ENCODE data around the gene SLC22A25. TPM values are rescaled to one million over a fixed set of nuclear protein-coding genes. Genes with fewer than 3 reads are reported as not detected.

The SLC22A25 gene
- total RNA-seq, 1 donor from 2014 or later: 0.98 TPM

- peaks cover 4% of the 10 kb centered on the region for H3K4me1 ChIP-seq
- H3K36me3 ChIP-seq: no peaks in the 10 kb centered on the region
- TF ChIP-seq CTCF (IDR thresholded peaks at IDR 0.05): no peak
- no peak for TF ChIP-seq POLR2A (IDR thresholded peaks at IDR 0.05)
- TF ChIP-seq POLR2AphosphoS5 (IDR thresholded peaks at IDR 0.05; ENCODE audit: insufficient read depth in 1 of 2, low read depth in 1 of 2): no peak
- H3K27ac ChIP-seq: no peak overlapping the region
- no peaks in the 10 kb centered on the region for H3K9me3 ChIP-seq
- intact Hi-C loops (cut with DNase I): loop anchor here (5.0 kb wide), 1 partner anchor 490 kb away; no protein-coding TSS in a partner anchor
- H3K27me3 ChIP-seq: no peaks in the 10 kb centered on the region
- H3K4me3 ChIP-seq: no peak overlapping the region
- no peak for DNase-seq (ENCODE audit: extremely low spot score in 2 of 2)
Measured at GRCh38 chr11:63242089-63242781, 1.2 kb downstream of the SLC22A25 start.

- Histone ChIP-seq H3K4me1 (peaks cover 4% of the 10 kb centered on the region), H3K36me3 (no peaks in the 10 kb centered on the region), H3K27ac (no peak overlapping the region), H3K4me3 (no peak overlapping the region), H3K27me3 (no peaks in the 10 kb centered on the region), H3K9me3 (no peaks in the 10 kb centered on the region)
- TF ChIP-seq POLR2AphosphoS5 (IDR thresholded peaks at IDR 0.05; ENCODE audit: insufficient read depth in 1 of 2, low read depth in 1 of 2) (peak in 1 of 2 donors; percentile 64), POLR2A (IDR thresholded peaks at IDR 0.05) (no peak), CTCF (IDR thresholded peaks at IDR 0.05) (no peak)
- intact Hi-C loops (cut with DNase I): loop anchor here (5.0 kb wide), 1 partner anchor 491 kb away; no protein-coding TSS in a partner anchor
- DNase-seq (ENCODE audit: extremely low spot score in 2 of 2): no peak
Measured at GRCh38 chr11:63240791-63241379, 2.5 kb downstream of the SLC22A25 start.

GRCh38 chr11:63240098-63240497, 3.3 kb downstream of the SLC22A25 start:
- intact Hi-C loops (cut with DNase I): loop anchor here (5.0 kb wide), 1 partner anchor 492 kb away; no protein-coding TSS in a partner anchor
- Histone ChIP-seq H3K27ac (no peak overlapping the region), H3K9me3 (no peaks in the 10 kb centered on the region), H3K4me1 (peaks cover 4% of the 10 kb centered on the region), H3K4me3 (no peak overlapping the region), H3K27me3 (no peaks in the 10 kb centered on the region), H3K36me3 (no peaks in the 10 kb centered on the region)
- TF ChIP-seq POLR2AphosphoS5 (IDR thresholded peaks at IDR 0.05; ENCODE audit: insufficient read depth in 1 of 2, low read depth in 1 of 2) (no peak), POLR2A (IDR thresholded peaks at IDR 0.05) (no peak), CTCF (IDR thresholded peaks at IDR 0.05) (no peak)
- DNase-seq (ENCODE audit: extremely low spot score in 2 of 2): no peak

GRCh38 chr11:63239254-63239653, 4.1 kb downstream of the SLC22A25 start:
- intact Hi-C loops (cut with DNase I): no loop called here

More at GRCh38 chr11:63239254-63239653, 4.1 kb downstream of the SLC22A25 start:
- Histone ChIP-seq H3K27ac (no peak overlapping the region), H3K9me3 (no peaks in the 10 kb centered on the region), H3K4me1 (peaks cover 4% of the 10 kb centered on the region), H3K4me3 (no peak overlapping the region), H3K36me3 (no peaks in the 10 kb centered on the region), H3K27me3 (no peaks in the 10 kb centered on the region)
- DNase-seq (ENCODE audit: extremely low spot score in 2 of 2): no peak
- TF ChIP-seq CTCF (IDR thresholded peaks at IDR 0.05): no peak
- TF ChIP-seq POLR2AphosphoS5 (IDR thresholded peaks at IDR 0.05; ENCODE audit: insufficient read depth in 1 of 2, low read depth in 1 of 2): no peak
- TF ChIP-seq POLR2A (IDR thresholded peaks at IDR 0.05): no peak
